Ammon's horn (tissue), 1 donor: ENCODE measurements around the gene NAT8.
"Not testable (repeated sequence)": the region's sequence is repeated elsewhere in the genome, so short reads cannot be mapped to it uniquely, and the experiment has no call there.

Source experiments
- DNase-seq: peaks from one replicate; pipeline ENCODE4 v3.0.0-alpha.2; 2016; ENCODE audit warnings: low spot score

Gene NAT8, protein sequence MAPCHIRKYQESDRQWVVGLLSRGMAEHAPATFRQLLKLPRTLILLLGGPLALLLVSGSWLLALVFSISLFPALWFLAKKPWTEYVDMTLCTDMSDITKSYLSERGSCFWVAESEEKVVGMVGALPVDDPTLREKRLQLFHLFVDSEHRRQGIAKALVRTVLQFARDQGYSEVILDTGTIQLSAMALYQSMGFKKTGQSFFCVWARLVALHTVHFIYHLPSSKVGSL

DNA sequence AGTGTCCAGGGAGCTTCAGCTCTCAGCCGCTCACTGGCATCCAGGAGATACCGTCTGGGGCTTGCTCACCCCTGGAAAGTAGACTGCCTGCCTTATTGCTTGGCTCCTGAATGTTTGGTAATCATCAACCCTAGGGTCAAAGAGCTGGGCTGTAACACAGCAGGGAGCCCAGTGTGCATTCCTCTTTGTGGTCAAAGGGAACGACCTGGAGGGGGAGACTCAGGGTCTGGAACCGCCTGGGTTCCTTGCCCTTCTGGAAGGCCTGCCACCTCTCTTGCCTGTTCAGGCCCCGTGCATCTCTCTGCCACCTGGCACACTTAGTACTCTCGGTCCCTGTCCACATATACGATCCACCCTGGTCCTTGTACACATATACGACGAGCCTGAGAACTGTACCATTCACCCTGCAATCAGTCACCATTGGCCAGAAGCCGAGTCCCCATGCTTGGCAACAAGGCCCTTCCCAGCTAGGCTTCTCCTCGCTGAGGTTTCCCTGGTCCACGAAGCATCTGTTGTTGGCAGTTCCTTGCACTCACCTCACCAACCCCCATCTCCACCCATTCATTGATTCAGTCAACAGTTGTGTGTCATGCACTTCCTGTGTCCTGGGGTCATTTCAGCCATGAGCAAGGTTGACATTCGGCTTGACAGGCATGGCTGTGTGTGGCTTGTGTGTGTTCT lies at the start of gene NAT8:
Gene NAT8 (minus strand): TSS at position 85 of the 681 bp plus-strand sequence. CDS start 794 bp downstream, outside the sequence.
- DNase-seq: no peak

DNA sequence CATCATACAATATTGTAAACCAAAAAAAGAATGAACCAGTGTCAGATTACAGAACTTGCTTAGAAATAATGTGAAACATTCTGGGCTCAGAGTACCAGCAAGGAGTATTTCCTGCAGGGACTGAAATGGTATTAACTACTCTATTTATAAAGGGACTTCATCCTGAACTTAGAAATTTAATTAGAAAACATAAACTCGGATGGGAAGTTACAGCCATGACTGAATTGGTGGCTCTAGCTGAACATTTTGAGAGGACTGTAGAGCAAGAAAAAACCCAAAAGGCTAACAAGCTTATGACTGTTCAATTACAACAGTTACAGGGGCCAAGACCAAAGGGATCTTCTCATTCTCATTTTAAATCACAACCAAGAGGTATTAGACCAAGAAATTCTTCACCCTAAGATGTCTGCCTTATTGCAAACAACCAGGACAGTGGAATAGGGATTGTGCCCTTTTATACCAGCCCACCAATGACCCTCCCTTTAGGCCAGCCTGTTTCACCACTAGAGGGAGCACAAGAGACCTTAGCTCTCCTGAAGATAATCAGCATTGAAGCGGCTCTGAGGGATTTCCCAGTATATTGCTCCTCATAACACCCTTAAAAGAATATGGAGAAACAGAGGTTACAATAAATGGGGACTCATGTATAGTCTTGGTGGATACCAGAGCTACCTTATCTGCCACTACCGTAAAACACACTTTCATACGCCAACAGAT lies 48.3 kb upstream of the NAT8 start:
- not testable (repeated sequence) for DNase-seq

DNA sequence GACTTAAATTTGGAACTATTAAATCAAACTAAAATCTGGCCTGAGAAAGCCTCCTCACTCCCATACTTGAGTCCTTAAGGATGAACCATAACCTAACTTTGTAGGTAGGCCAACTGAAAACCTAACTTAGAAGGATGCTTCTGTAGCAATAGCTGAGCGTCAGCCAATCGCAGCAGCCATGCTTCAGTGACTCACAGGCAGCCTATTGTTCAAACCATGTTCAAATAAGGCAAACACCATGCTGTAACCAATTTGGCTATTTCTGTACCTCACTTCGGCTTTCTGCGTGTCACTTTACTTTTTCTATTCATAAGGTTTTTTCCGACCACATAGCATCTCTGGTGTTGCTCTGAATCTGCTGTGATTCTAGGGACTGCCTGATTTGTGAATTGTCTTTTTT lies 46.3 kb upstream of the NAT8 start:
- DNase-seq: not testable (repeated sequence)

DNA sequence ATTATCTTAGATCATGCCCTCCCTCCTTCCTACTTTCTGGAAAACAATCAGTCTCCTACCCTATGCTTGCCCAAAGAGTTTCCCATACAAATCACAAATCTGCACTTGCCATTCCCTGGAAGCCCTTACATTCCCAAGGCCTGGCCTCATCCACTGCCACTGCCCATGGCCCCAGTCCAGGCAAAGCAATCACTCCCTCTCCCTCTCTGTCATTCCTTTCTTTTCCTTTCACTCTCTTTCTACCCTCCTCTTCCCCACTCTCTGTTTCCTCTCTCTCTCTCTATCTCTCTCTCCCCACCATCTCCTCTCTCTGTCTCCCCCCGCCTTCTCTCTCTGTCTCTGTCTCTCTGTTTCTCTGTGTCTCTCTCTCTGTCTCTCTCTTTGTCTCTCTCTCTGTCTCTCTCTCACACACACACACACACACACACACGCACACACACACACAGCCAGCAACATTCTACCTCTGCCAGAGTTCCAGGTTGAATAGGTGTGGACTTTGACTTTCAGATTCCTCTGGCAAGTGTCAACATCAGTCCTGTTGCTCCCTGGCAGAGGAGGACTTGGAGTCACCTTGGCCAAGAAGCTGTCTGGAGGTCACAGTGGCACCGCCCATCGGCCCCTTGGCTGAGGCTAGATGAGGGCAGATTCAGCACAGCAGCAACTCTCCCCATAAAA lies 43.7 kb upstream of the NAT8 start:
- DNase-seq: no peak

DNA sequence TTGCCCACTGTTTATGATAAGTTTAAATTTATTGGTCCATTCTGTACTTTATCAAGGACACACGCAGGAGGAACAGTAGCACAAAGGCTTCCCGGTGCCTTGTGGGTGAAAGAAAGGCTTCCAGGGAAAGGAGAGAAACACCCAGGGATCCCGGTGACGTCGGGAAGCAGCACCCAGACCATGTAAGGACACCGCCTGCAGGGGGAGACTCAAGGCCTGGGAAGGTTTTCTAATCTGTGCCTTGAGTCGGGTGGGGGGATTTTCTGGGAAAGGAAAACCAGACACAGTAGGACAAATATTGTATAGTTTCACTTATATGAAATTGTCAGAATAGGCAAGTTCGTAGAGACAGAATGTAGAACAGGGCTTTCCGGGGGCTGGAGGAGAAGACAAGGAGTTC lies 42.7 kb upstream of the NAT8 start:
- DNase-seq: not testable (repeated sequence)

DNA sequence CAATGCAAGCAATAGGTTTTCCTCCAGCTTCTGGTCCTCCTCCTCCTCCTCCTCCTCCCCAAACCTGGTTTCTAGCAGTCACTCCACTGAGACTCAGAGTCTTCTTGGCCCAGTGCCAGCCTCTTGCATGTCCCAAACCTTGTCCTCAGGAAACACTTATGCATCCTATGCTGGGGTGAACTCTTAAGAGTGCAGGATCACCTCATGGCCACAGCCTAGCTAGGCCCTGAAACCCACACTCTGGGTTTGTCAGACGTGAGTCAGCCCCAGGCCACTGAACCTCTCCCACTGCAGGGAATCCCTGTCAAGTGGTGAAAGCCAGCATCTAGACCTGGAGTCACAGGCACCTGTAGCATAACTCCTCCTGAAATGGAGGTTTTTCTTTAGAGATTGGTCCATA lies 42.1 kb upstream of the NAT8 start:
- DNase-seq: not testable (repeated sequence)

DNA sequence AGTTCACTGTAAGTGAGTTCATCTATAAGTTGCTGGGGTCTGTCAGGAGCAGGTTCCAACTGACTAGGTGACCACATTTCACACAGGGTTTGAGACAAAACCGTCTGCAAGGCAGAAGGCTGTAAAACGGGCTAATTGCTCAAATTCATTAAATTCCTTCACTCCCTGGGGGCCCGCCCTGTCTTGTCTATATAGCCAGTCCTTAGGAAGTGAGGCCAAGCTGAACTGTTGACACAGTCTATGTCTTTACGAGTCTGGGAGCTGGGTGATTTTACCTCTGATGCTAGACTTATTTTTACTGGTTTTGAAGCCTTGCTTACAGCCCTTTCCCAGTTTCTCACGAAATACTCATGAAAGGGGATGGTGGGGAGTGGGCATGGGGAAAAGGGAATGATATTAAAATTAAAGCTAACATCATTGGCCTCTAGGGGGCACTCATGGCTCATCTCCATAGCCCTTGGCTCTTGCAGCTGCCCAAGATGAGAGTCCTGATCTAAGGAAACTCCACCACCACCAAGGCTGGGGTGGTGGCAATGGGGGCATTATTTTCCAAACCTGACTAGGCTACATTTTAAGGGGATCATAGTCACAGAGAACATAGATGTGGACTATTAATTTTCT lies 37.8 kb upstream of the NAT8 start:
- peak; percentile 40 for DNase-seq

DNA sequence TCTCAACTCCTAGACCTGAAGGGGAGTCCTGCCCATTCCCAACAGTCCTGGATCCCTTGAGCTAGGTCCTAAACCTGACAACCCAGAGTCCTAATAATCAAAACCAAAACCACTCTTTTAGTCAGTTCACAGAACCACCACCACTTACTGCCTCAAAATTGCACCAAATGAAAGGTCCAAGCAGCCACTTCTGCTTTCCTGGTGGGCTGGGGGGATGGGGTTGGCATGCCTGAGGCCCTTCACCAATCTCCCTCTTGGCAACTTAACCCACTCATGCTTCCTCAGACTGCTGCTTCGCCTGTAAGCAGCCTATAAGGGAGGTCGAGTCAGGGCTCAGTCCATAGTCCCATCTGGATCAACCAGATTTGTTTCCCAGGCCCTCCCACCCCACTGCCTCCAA lies 37.0 kb upstream of the NAT8 start:
- not testable (repeated sequence) for DNase-seq

DNA sequence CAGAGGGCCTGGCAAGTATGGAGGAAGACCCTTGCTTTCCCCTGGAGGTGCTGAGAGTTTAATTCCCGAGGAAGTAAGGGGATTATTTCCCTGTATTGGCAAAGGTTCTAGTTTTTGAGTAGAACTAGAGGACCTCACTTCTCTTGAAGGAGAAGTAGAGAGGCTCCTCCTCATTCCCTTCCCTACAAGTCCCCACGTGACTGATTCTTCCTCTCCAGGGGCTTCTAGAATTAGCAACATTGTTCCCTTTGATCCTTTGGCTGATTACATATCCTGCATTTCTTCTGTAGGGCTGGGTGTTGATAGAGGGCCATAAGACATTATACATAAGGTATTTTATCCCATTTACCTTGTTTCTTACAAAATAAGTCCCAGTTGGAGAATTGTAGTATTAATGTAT lies 35.8 kb upstream of the NAT8 start:
- not testable (repeated sequence) for DNase-seq

DNA sequence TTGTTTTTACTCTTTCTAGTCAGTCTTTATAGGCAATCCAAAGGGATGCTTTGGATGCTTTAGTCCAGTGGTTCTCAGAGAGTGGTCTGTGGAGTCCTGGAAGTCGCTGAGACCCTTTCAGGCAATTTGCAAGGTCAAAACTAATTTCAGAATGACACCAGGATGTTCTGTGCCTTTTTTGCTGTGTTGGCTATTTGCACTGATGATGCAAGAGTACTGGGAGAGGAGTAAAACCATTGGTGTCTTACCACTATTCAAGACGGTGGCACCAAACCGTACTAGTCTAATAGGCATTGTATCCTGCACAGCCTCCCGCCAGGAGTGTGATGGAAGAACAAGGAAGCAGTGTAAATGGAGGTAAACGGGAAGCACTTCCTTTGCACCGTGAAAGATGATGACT lies 34.0 kb upstream of the NAT8 start:
- DNase-seq: not testable (repeated sequence)

DNA sequence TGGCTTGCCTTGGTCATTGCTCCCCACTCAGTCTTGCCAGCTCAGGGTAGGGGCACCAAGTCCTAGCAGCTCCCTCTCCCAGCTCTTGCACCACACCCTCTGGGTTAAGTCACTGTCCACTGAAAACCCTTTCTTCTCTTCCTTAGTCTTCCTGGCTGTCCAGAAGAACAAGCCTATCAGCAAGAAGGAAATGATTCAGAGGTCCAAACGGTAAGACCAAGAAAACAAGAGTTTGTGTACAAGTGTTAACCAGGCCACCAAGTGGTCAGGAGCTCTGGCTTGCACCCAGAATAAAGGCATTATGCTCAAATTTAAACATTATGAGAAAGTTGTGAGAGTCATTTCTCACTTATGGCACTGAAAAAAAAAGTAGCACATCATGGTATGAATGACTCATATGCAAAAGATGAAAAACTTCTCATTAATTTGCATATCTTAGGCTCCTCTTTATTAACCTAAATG lies 32.5 kb upstream of the NAT8 start:
- DNase-seq: not testable (repeated sequence)

DNA sequence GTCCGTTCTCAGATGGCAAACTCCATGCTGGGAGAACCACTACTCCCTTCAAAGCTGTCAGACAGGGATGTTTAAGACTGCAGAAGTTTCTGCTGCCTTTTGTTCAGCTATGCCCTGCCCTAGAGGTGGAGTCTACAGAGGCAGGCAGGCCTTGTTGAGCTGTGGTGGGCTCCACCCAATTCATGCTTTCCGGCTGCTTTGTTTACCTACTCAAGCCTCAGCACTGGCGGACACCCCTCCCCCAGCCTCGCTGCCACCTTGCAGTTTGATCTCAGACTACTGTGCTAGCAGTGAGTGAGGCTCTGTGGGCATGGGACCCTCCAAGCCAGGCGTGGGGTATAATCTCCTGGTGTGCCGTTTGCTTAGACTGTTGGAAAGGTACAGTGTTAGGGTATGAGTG lies 27.8 kb upstream of the NAT8 start:
- DNase-seq: not testable (repeated sequence)

DNA sequence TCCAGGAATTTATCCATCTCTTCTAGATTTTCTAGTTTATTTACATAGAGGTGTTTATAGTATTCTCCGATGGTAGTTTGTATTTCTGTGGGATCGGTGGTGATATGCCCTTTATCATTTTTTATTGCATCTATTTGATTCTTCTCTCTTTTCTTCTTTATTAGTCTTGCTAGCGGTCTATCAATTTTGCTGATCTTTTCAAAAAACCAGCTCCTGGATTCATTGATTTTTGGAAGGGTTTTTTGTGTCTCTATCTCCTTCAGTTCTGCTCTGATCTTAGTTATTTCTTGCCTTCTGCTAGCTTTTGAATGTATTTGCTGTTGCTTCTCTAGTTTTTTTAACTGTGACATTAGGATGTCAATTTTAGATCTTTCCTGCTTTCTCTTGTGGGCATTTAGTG lies 25.0 kb upstream of the NAT8 start:
- not testable (repeated sequence) for DNase-seq

DNA sequence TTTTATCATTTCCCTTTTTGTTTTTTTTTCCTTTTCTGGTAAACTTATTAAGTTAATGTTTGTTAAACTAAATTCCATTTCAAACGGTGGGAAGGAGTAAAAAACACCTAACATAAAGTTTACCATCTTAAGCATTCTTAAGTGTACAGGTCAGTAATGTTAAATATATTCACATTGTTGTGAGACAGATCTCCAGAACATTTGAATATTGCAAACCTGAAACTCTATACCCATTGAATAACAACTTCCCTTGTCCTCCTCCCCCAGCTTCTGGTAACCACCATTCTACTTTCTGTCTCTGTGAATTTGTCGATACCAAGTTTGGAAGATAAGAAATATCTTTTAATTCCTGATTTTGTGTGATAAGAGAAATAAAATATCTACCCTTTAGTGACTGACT lies 12.0 kb upstream of the NAT8 start:
- no peak for DNase-seq

DNA sequence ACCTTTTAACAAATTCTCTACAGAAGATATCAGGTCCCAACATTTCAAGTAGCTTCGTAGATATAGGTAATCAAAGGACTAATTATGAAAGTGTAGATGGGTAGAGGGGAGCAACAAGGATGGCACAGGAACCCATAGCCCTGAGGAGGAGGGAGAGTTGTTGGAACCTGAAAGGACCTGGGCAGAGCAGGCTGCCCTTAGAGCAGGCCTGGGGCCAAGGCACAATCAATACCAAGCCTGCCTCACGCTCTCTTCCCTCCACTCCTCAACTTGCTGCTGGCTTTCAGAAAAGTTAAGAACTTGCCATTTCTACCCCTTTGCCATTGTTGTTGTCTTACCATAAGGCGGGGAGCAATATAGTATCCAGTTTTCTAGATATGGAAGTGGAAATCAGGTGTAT lies 10.1 kb upstream of the NAT8 start:
- DNase-seq: no peak

DNA sequence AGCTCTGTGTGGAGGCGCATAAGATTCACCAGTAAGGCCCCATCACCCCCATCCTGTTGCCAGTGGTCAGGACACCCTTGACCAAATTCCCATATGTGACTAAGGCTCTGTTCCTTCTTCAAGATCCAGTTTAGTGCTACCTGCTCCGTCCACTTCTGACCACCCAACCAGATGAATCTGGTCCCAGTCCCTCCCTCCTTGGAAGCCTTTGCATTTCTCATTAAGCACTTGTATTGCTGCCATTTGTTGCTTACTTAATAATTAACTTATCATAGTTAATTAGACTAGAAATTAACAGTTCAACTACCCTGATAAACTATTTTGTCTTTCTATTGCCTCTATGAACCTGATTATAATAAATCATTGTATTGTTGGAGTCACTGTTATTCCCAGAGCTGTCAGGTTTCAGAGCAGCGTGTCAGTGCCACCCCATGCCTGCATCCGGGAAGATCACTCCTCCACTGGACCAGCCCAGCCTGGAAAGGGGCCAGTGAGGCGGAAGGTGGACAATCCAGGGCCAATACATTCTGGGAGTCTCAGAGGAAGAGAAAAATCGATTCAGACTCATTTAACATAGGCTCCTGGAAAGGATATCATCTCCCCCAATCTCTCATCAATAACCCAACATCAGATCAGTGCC lies 9.5 kb upstream of the NAT8 start:
- DNase-seq: no peak

DNA sequence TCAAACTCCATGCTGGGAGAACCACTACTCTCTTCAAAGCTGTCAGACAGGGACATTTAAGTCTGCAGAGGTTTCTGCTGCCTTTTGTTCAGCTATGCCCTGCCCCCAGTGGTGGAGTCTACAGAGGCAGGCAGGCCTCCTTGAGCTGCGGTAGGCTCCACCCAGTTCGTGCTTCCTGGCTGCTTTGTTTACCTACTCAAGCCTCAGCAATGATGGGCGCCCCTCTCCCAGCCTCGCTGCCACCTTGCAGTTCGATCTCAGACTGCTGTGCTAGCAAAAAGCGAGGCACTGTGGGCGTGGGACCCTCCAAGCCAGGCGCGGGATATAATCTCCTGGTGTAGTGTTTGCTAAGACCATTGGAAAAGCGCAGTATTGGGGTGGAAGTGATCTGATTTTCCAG lies 5.5 kb upstream of the NAT8 start:
- DNase-seq: not testable (repeated sequence)

DNA sequence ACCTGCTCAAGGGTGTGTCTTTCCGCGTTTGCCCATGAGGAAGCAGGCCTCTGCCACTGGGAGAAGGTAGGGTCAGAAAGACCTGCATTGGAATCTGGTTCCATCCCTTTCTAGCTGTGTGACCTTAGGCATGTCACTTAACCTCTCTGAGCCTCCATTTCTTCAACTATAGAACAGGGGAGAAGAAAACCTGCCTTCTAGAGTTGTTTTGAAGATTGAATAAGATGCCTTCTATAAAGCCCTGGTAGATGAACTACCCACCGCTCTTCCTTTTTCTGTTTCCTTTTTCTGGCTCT lies 507 bp downstream of the NAT8 start:
- DNase-seq: no peak

DNA sequence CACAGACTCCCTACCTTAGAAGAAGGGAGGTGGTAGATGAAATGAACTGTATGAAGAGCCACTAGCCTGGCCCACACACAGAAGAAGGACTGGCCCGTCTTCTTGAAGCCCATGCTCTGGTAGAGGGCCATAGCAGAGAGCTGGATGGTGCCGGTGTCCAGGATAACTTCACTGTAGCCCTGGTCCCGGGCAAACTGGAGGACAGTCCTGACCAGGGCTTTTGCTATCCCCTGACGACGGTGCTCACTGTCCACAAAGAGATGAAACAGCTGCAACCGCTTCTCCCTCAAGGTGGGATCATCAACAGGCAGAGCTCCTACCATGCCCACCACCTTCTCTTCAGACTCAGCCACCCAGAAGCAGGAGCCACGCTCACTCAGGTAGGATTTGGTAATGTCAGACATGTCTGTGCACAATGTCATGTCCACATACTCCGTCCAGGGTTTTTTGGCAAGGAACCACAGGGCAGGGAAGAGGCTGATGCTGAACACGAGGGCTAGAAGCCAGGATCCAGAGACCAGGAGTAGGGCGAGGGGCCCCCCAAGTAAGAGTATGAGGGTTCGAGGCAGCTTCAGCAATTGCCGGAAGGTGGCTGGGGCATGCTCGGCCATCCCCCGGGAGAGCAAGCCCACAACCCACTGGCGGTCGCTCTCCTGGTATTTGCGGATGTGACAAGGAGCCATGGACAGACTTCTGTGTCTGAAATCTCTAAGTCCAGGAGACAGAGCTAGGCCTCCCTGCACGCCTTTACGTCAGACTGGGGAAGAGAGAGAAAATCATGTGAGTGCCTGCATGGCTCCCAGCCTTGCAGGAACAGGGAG lies 1.1 kb downstream of the NAT8 start:
- no peak for DNase-seq

DNA sequence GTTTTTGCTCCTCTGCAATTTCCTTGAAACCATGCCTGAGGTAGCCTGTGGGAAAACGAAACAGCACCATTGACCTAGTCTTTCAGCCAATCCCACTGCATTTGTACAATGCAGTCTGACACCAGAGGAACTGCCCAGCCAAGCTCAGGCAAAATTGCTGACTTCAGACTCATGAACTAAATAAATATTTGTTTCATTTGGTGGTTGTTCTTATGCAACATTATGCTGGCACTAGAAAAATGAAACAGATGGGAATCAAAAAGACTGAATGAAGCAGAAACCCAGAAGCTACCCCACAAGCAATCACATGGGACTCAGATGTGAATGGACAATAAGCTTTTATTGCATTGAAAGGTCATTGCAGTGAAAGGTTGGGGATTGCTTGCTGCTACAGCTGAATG lies 1.7 kb downstream of the NAT8 start:
- peak; percentile 47 for DNase-seq

DNA sequence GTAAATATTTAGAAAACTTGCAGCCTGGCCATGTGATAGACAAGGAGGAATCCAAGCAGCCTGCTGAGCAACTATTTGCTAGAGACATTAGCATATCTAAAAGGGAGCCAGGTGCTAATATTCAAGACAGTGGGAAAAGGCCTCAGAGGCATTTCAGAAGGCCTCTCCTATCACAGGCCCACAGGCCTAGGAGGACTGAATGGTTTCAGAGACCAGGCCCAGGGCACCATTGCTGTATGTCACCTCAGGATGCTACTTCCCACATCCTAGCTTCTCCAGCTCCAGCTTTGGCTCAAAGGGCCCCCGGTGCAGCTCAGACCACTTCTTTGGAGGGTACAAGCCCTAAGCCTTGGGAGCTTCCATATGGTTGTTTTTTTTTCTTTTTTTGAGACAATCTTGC lies 3.8 kb downstream of the NAT8 start:
- no peak for DNase-seq
